Smooth muscle cell (in vitro differentiated cells): ENCODE measurements around the gene CTRB1. TPM values are rescaled to one million over a fixed set of nuclear protein-coding genes. Genes with fewer than 3 reads are reported as not detected.
A peak's percentile ranks its signal among the peaks of the same experiment; 100 is the strongest.

Experiments used
- DNase-seq: peaks from one replicate; lab custom pipeline; 2025; ENCODE audit not compliant: unreplicated experiment; lab: John Stamatoyannopoulos, UW
- H2AFZ ChIP-seq: fragments of 200-600 bp; sonication (generic); 2 replicates; pipeline ENCODE4 v1.6.0; 2016; ENCODE audit warnings: antibody characterized with exemption, low read depth, mild to moderate bottlenecking
- H3F3A ChIP-seq: fragments of 200-600 bp; sonication (generic); 2 replicates; pipeline ENCODE4 v1.6.0; 2017; ENCODE audit warnings: antibody characterized with exemption, low read depth
- H3K27ac ChIP-seq: fragments of 200-600 bp; sonication (generic); 2 replicates; pipeline ENCODE4 v1.5.1; 2016; ENCODE audit warnings: low read depth, mild to moderate bottlenecking
- H3K27me3 ChIP-seq: fragments of 200-600 bp; sonication (generic); 2 replicates; pipeline ENCODE4 v1.6.1; 2016; ENCODE audit warnings: low read depth, mild to moderate bottlenecking
- H3K36me3 ChIP-seq: fragments of 200-600 bp; sonication (generic); 2 replicates; pipeline ENCODE4 v1.5.1; 2016; ENCODE audit warnings: low read depth
- H3K4me1 ChIP-seq: fragments of 200-600 bp; sonication (generic); 2 replicates; pipeline ENCODE4 v1.5.1; 2016; ENCODE audit warnings: low read depth
- H3K4me2 ChIP-seq: fragments of 200-600 bp; sonication (generic); 2 replicates; pipeline ENCODE4 v1.6.0; 2016; ENCODE audit warnings: mild to moderate bottlenecking
- H3K4me3 ChIP-seq: fragments of 200-600 bp; sonication (generic); 2 replicates; pipeline ENCODE4 v1.5.1; 2016; ENCODE audit warnings: mild to moderate bottlenecking
- H3K79me2 ChIP-seq: fragments of 200-600 bp; sonication (generic); 2 replicates; pipeline ENCODE4 v1.6.0; 2016; ENCODE audit warnings: low read depth, mild to moderate bottlenecking
- H3K9ac ChIP-seq: fragments of 200-600 bp; sonication (generic); 2 replicates; pipeline ENCODE4 v1.6.0; 2016; ENCODE audit warnings: low read depth
- H3K9me3 ChIP-seq: fragments of 200-600 bp; sonication (generic); replicated peaks from 2 replicates; pipeline ENCODE4 v1.5.1; 2016; ENCODE audit warnings: low read depth
- H4K20me1 ChIP-seq: fragments of 200-600 bp; sonication (generic); 2 replicates; pipeline ENCODE4 v1.6.0; 2016; ENCODE audit warnings: low read depth
- WGBS: methylation state at CpG from one replicate; pipeline ENCODE4 v1.1.7; 2016; ENCODE audit warnings: low lambda C conversion rate; 5-methylcytosine and 5-hydroxymethylcytosine counted together
- polyA plus RNA-seq: library from polyadenylated mRNA; unstranded; fragments of >200 nt; fragmentation: Nextera tagmentation; extraction: Ambion mirVana; gene quantifications from 2 replicates; pipeline ENCODE4 v1.2.1, GENCODE V29; 2016
- total RNA-seq: library from RNA; depleted of rRNA; stranded (reverse); fragments of >200 nt; gene quantifications from 2 replicates; pipeline ENCODE4 v1.2.3, GENCODE V29; 2014
- TF ChIP-seq, protein P1 (sequence below): fragments of 200-600 bp; sonication (generic); IDR thresholded peaks from 2 replicates; pipeline ENCODE4 v1.5.1; 2017; ENCODE audit warnings: borderline replicate concordance, mild to moderate bottlenecking, antibody characterized with exemption; ENCODE audit not compliant: insufficient read depth, poor library complexity, severe bottlenecking

CTRB1 gene
- total and polyA plus RNA-seq, 2 experiments from 2014 or later: 1.9 TPM; not detected in 1

DNA sequence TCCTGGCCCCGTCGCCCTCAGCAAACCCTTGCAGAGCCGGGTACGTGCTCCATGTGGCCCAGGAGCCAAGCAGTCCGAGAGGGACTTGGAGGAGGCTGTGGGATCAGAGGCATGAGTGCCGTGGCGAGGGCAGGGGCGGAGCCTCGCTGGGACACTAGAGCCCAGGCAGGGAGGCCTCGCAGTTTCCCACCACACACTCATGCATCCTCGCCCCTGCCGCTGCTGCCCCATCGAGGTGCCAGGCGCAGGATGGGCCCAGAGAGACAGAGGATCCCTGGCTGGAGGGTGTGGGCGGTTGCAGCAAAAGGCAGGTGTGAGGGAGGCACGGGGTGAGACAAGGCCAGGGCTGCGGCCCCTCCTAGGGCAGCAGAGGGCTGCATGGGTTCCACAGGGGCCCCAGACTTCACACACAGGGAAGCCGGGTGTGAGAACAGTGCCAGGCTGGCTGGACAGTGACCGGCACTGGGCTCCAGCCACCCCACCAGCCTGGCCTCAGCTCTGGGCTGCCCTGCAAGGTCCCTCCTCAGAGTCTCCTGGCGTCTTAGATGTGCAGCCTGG is 25.0 kb downstream of the CTRB1 start:
- WGBS: 68% methylated on average over 20 of the region's 20 CpGs
- DNase-seq: no peak
- Histone ChIP-seq H3K27me3 (no peaks in the 10 kb centered on the region), H3K9ac (peak overlapping the region; percentile 98), H3K9me3 (no peaks in the 10 kb centered on the region), H3F3A (peaks cover 11% of the 10 kb centered on the region), H3K4me2 (peak overlapping the region; percentile 76), H3K36me3 (no peaks in the 10 kb centered on the region), H3K4me1 (peaks cover 42% of the 10 kb centered on the region), H3K27ac (peak overlapping the region; percentile 100), H3K79me2 (peaks cover 91% of the 10 kb centered on the region), H4K20me1 (peaks cover 45% of the 10 kb centered on the region), H3K4me3 (no peak overlapping the region), H2AFZ (no peak overlapping the region)
- TF ChIP-seq, protein P1, sequence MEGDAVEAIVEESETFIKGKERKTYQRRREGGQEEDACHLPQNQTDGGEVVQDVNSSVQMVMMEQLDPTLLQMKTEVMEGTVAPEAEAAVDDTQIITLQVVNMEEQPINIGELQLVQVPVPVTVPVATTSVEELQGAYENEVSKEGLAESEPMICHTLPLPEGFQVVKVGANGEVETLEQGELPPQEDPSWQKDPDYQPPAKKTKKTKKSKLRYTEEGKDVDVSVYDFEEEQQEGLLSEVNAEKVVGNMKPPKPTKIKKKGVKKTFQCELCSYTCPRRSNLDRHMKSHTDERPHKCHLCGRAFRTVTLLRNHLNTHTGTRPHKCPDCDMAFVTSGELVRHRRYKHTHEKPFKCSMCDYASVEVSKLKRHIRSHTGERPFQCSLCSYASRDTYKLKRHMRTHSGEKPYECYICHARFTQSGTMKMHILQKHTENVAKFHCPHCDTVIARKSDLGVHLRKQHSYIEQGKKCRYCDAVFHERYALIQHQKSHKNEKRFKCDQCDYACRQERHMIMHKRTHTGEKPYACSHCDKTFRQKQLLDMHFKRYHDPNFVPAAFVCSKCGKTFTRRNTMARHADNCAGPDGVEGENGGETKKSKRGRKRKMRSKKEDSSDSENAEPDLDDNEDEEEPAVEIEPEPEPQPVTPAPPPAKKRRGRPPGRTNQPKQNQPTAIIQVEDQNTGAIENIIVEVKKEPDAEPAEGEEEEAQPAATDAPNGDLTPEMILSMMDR: no peak

GRCh38 chr16:75244225-75244809 is 25.5 kb downstream of the CTRB1 start:
- Histone ChIP-seq H3K27ac (peak overlapping the region; percentile 100), H3K9ac (peak overlapping the region; percentile 98), H3K9me3 (no peaks in the 10 kb centered on the region), H2AFZ (no peak overlapping the region), H3K79me2 (peaks cover 91% of the 10 kb centered on the region), H3K36me3 (no peaks in the 10 kb centered on the region), H3K27me3 (no peaks in the 10 kb centered on the region), H3F3A (peaks cover 7% of the 10 kb centered on the region), H3K4me3 (no peak overlapping the region), H4K20me1 (peaks cover 45% of the 10 kb centered on the region), H3K4me1 (peaks cover 42% of the 10 kb centered on the region), H3K4me2 (peak overlapping the region; percentile 76)
- DNase-seq: no peak
- TF ChIP-seq, protein P1: no peak
- 72% methylated on average over 7 of the region's 7 CpGs for WGBS

GRCh38 chr16:75244844-75245758 is 26.3 kb downstream of the CTRB1 start:
- Histone ChIP-seq H3F3A (peaks cover 7% of the 10 kb centered on the region), H2AFZ (no peak overlapping the region)

More at GRCh38 chr16:75244844-75245758, 26.3 kb downstream of the CTRB1 start:
- Histone ChIP-seq H3K4me2 (peak overlapping the region; percentile 99), H3K9ac (peak overlapping the region; percentile 98), H3K4me1 (peaks cover 45% of the 10 kb centered on the region), H3K27ac (peak overlapping the region; percentile 100), H4K20me1 (peaks cover 45% of the 10 kb centered on the region), H3K4me3 (no peak overlapping the region), H3K36me3 (no peaks in the 10 kb centered on the region), H3K9me3 (no peaks in the 10 kb centered on the region), H3K27me3 (no peaks in the 10 kb centered on the region), H3K79me2 (peaks cover 91% of the 10 kb centered on the region)
- DNase-seq: peak; percentile 97
- TF ChIP-seq, protein P1: no peak
- WGBS: 3% methylated on average over 25 of the region's 25 CpGs
